ENCODE measurements around the gene B4GAT1. TPM values are rescaled to one million over a fixed set of nuclear protein-coding genes. Genes with fewer than 3 reads are reported as not detected.

B4GAT1 gene
- total and polyA plus RNA-seq, 10 of the 15 experiments (the other 5 are each of a cell fraction or from before 2014, with no cell fraction given), result 0.55 to 11.1 (median 4.3) TPM

- TF ChIP-seq REST (IDR thresholded peaks at IDR 0.05; ENCODE audit: low read depth, low read length) (no peak), ZNF384 (IDR thresholded peaks at IDR 0.05; ENCODE audit: borderline replicate concordance, low read depth, low read length) (no peak)
Observed at GRCh38 chr11:66314186-66314501, 33.3 kb downstream of the B4GAT1 start (continued).

- CTCF ChIA-PET, result interaction anchor here (1.2 to 6.3 kb wide), 9 partner anchors 9 to 303 kb away, joined by 4 to 166 read pairs (median 21); partner anchors contain the start of genes RBM14, RIN1, SLC29A2 and YIF1A
- intact Hi-C loops (cut with micrococcal nuclease; ENCODE audit: unreplicated experiment) (loop anchor here (2.0 kb wide), 1 partner anchor 31 kb away; the partner anchor contains the start of gene BRMS1), in situ Hi-C loops (cut with MboI) (no loop called here)
- H3K79me2 ChIP-seq (ENCODE audit: control insufficient read depth, insufficient read depth, low read length), result no peaks in the 10 kb centered on the region
- H3K9me3 ChIP-seq (replicated peaks; ENCODE audit: control insufficient read depth, insufficient read depth, low read length), result no peaks in the 10 kb centered on the region
- FAIRE-seq, result no peak
- peaks cover 15% of the 10 kb centered on the region for H3K4me1 ChIP-seq (ENCODE audit: control insufficient read depth, insufficient read depth, low read length)
- H3K27me3 ChIP-seq (replicated peaks in 1 of 2; ENCODE audit: control insufficient read depth in 2 of 2, insufficient read depth in 2 of 2, low read length in 1 of 2), result no peaks in the 10 kb centered on the region; a peak in 1 of 4 replicates
- TF ChIP-seq IKZF1 (conservative IDR thresholded peaks at IDR 0.05) (no peak), POU2F2 (IDR thresholded peaks at IDR 0.05; ENCODE audit: borderline replicate concordance, low read depth, low read length) (no peak), MTA3 (IDR thresholded peaks at IDR 0.05; ENCODE audit: borderline replicate concordance, low read length) (no peak), IRF4 (IDR thresholded peaks at IDR 0.05; ENCODE audit: low read depth, low read length) (no peak), GATAD2B (conservative IDR thresholded peaks at IDR 0.05; ENCODE audit: low read depth) (no peak), ATF7 (IDR thresholded peaks at IDR 0.05; ENCODE audit: low read depth) (no peak)
- RAD21 ChIA-PET (ENCODE audit: unreplicated experiment), result interaction anchor here (0.5 to 3.0 kb wide), 23 partner anchors 8 to 298 kb away, joined by 3 to 49 read pairs (median 6); partner anchors contain the start of genes B4GAT1, DPP3, MRPL11 and RIN1
- no peak overlapping the region for H3K27ac ChIP-seq (ENCODE audit: control insufficient read depth, insufficient read depth)
- peak overlapping the region; percentile 40 for H3K4me2 ChIP-seq (ENCODE audit: control insufficient read depth, insufficient read depth)
- H3K36me3 ChIP-seq (ENCODE audit: control insufficient read depth in 2 of 2, insufficient read depth in 2 of 2, low read length in 1 of 2), result no peaks in the 10 kb centered on the region
- no TSS peak for BruUV-seq (replicated peaks)
- H4K20me1 ChIP-seq (ENCODE audit: control insufficient read depth, insufficient read depth), result no peaks in the 10 kb centered on the region
- peak overlapping the region; percentile 11; the same call in 1 of the 2 replicates for H2AFZ ChIP-seq (ENCODE audit: control insufficient read depth, low read depth, low read length)
- no peak overlapping the region for H3K9ac ChIP-seq (ENCODE audit: control insufficient read depth, insufficient read depth, low read length)
- SMC1A ChIA-PET (ENCODE audit: uncharacterized antibody, unreplicated experiment), result interaction anchor here (0.6 to 2.8 kb wide), 9 partner anchors 8 to 412 kb away, joined by 3 to 33 read pairs (median 7); partner anchors contain the start of genes BRMS1, RIN1, TMEM151A and YIF1A
- POLR2A ChIA-PET, result interaction anchor here (0.5 to 2.9 kb wide), 9 partner anchors 22 to 1386 kb away, joined by 4 to 19 read pairs (median 7); partner anchors contain the start of genes BRMS1, RAB1B, RIN1 and SLC29A2
- WGBS (ENCODE audit: insufficient coverage, insufficient replicate concordance, low lambda C conversion rate, missing lambda C conversion rate), result 83% methylated on average over 21 of the region's 38 CpGs
- H3K4me3 ChIP-seq, result peak overlapping the region; percentile 53
- no peak for ATAC-seq
- DNase-seq (ENCODE audit: low read depth, low spot score), result no peak
Observed at GRCh38 chr11:66313321-66314185, 33.9 kb downstream of the B4GAT1 start.
